ENCODE measurements around the gene SBF1. TPM values are rescaled to one million over a fixed set of nuclear protein-coding genes. Genes with fewer than 3 reads are reported as not detected.

The SBF1 gene
- polyA plus RNA-seq, 1 donor (not counting 4 experiments of a cell fraction or from before 2014, with no cell fraction given) = 16.2 TPM

DNA sequence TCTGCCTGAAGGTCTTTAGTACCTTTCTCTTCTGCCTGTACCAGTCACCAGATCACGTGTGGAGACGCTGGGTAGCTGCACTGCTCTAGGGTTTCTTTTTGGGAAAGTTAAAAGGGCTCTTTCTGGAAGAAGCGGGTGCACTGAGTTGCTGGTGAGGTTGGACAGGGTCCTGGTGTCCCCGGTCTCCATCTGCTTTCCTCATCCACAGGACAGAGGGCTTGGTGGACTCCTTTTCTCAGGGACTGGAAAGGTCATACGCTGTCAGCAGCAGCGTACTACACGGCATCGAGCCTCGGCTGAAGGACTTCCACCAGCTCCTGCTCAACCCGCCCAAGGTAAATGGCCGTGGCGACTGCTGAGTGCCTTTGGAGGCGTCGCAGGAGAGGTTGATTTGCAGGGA lies 52.8 kb downstream of the SBF1 start:
- Histone ChIP-seq H3K4me3 (ENCODE audit: control insufficient read depth in 2 of 3, extremely low read depth in 1 of 3, insufficient read depth in 2 of 3, low read depth in 1 of 3, low read length in 3 of 3) (no peak overlapping the region), H3K36me3 (ENCODE audit: control insufficient read depth in 2 of 2, extremely low read depth in 1 of 2, insufficient read depth in 2 of 2, low read length in 2 of 2) (peaks cover 36 to 46% of the 10 kb centered on the region in 2 experiments), H3K9me3 (ENCODE audit: control insufficient read depth, low read depth, low read length) (no peaks in the 10 kb centered on the region), H3K27ac (ENCODE audit: control insufficient read depth, insufficient read depth, low read length) (no peak overlapping the region), H3K4me1 (ENCODE audit: control insufficient read depth, extremely low read depth, insufficient read depth, low read length) (no peaks in the 10 kb centered on the region), H3K9ac (ENCODE audit: control insufficient read depth, extremely low read depth, insufficient read depth, low read length) (no peak overlapping the region), H4K20me1 (ENCODE audit: control insufficient read depth, extremely low read depth, insufficient read depth, low read length) (no peaks in the 10 kb centered on the region), H3K79me2 (ENCODE audit: control insufficient read depth, insufficient read depth, low read length) (no peaks in the 10 kb centered on the region), H3K9me1 (ENCODE audit: control insufficient read depth, extremely low read depth, insufficient read depth, low read length) (no peaks in the 10 kb centered on the region), H2AFZ (ENCODE audit: control insufficient read depth, low read length) (no peak overlapping the region), H3K27me3 (ENCODE audit: control insufficient read depth, extremely low read depth, insufficient read depth, low read length) (no peaks in the 10 kb centered on the region), H3K4me2 (ENCODE audit: control insufficient read depth, extremely low read depth, insufficient read depth, low read depth, low read length) (no peak overlapping the region)
- dilution Hi-C loops (cut with MboI; ENCODE audit: extremely low pct_ligation_motif_present, low sequenced_read_pairs) = no loop called here
- TF ChIP-seq, protein P1, sequence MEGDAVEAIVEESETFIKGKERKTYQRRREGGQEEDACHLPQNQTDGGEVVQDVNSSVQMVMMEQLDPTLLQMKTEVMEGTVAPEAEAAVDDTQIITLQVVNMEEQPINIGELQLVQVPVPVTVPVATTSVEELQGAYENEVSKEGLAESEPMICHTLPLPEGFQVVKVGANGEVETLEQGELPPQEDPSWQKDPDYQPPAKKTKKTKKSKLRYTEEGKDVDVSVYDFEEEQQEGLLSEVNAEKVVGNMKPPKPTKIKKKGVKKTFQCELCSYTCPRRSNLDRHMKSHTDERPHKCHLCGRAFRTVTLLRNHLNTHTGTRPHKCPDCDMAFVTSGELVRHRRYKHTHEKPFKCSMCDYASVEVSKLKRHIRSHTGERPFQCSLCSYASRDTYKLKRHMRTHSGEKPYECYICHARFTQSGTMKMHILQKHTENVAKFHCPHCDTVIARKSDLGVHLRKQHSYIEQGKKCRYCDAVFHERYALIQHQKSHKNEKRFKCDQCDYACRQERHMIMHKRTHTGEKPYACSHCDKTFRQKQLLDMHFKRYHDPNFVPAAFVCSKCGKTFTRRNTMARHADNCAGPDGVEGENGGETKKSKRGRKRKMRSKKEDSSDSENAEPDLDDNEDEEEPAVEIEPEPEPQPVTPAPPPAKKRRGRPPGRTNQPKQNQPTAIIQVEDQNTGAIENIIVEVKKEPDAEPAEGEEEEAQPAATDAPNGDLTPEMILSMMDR (optimal IDR thresholded peaks at IDR 0.05 in 1 of 3, IDR thresholded peaks at IDR 0.05 in 1 of 3, conservative IDR thresholded peaks at IDR 0.05 in 1 of 3; ENCODE audit: extremely low read depth in 1 of 3, insufficient read depth in 2 of 3, low read length in 3 of 3) = no peak
- no peak for TF ChIP-seq EZH2 (IDR thresholded peaks at IDR 0.05; ENCODE audit: low read length)
- DNase-seq (ENCODE audit: low read depth, low spot score) (no peak), FAIRE-seq (no peak)

DNA sequence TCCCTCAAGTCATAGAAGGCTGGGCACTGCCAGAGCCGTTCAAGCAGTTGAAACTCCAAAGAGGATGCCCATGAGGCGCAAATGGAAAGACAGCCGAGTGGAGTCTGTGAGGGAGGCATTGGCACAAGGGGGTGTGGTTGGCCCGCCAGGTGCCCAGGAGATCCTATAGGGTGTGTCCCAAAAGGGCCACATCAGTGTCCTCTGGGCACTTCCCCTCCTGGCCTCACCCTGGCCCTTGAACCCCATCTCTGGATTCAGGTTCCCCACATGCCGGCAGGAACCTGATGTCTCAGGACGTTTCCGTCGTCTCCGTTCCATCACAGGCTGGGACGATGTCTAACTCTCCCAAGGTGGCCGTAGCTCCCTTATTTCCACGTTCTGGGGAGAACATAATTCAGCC lies 54.3 kb downstream of the SBF1 start:
- H3K4me3 ChIP-seq (ENCODE audit: control insufficient read depth in 2 of 3, extremely low read depth in 1 of 3, insufficient read depth in 2 of 3, low read depth in 1 of 3, low read length in 3 of 3) = no peak overlapping the region
- no peaks in the 10 kb centered on the region for H3K27me3 ChIP-seq (ENCODE audit: control insufficient read depth, extremely low read depth, insufficient read depth, low read length)
- no peaks in the 10 kb centered on the region for H4K20me1 ChIP-seq (ENCODE audit: control insufficient read depth, extremely low read depth, insufficient read depth, low read length)
- no peaks in the 10 kb centered on the region for H3K79me2 ChIP-seq (ENCODE audit: control insufficient read depth, insufficient read depth, low read length)
- H3K9me1 ChIP-seq (ENCODE audit: control insufficient read depth, extremely low read depth, insufficient read depth, low read length) = no peaks in the 10 kb centered on the region
- no peak overlapping the region for H2AFZ ChIP-seq (ENCODE audit: control insufficient read depth, low read length)
- dilution Hi-C loops (cut with MboI; ENCODE audit: extremely low pct_ligation_motif_present, low sequenced_read_pairs) = no loop called here
- H3K36me3 ChIP-seq (ENCODE audit: control insufficient read depth in 2 of 2, extremely low read depth in 1 of 2, insufficient read depth in 2 of 2, low read length in 2 of 2) = peaks cover 42 to 54% of the 10 kb centered on the region in 2 experiments
- no peak overlapping the region for H3K9ac ChIP-seq (ENCODE audit: control insufficient read depth, extremely low read depth, insufficient read depth, low read length)
- no peaks in the 10 kb centered on the region for H3K9me3 ChIP-seq (ENCODE audit: control insufficient read depth, low read depth, low read length)
- H3K4me2 ChIP-seq (ENCODE audit: control insufficient read depth, extremely low read depth, insufficient read depth, low read depth, low read length) = no peak overlapping the region
- H3K4me1 ChIP-seq (ENCODE audit: control insufficient read depth, extremely low read depth, insufficient read depth, low read length) = no peaks in the 10 kb centered on the region
- FAIRE-seq = no peak
- no peak overlapping the region for H3K27ac ChIP-seq (ENCODE audit: control insufficient read depth, insufficient read depth, low read length)
- DNase-seq (ENCODE audit: low read depth, low spot score) = no peak
- TF ChIP-seq, protein P1 (optimal IDR thresholded peaks at IDR 0.05 in 1 of 3, IDR thresholded peaks at IDR 0.05 in 1 of 3, conservative IDR thresholded peaks at IDR 0.05 in 1 of 3; ENCODE audit: extremely low read depth in 1 of 3, insufficient read depth in 2 of 3, low read length in 3 of 3) = no peak
- no peak for TF ChIP-seq EZH2 (IDR thresholded peaks at IDR 0.05; ENCODE audit: low read length)

Data from keratinocyte (primary cell).